ENCODE measurements around the gene VASH2. TPM values are rescaled to one million over a fixed set of nuclear protein-coding genes. Genes with fewer than 3 reads are reported as not detected.

The VASH2 gene
- polyA plus RNA-seq, 4 donors: 20.9 to 28.3 (median 25.8) TPM

DNA sequence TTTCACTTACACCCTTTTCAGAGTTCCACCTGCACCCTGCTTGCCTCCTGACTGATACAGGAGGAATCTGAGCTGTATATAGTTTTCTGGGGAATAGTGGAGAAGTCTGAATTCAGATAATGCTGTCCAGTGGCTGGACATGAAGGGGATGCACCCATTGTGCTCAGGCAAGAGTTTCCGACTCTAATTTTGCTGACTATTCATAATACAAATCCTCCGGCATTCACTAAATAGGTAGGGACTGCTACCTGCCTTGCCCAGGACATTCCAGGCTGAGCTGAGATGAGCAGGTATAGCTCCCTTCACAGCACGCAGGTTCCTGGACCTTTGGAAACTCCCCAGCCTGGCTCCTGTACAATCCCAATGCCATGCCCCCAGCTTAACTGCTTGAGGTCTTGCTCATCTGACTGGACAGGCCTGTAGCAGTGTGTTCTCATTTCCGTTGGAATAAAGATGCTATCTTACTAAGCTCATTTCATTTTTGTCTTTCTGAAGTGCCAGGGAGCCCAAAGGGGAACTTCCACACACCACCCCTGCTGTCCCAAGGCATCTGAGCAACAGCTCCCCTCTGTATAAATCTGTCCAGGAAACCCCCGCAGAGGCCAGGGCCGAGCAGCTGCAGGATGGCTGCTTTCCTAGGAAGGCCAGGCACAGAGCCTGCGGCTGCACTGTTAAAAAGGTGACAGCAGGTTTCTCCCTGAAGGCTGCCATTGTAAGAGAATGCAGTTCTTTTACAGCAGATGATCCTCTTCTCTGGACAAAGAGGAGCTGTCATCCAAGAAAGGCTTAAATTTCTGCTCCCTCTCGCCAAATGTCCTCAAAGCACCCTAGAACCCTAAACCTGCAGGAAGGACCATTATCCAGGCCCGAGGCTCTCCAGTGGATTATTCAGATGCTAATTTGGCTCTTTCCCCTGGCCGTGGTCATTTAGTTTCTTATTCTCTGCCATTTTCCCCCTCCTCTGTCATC lies 21.7 kb upstream of the VASH2 start:
- no peak for DNase-seq (ENCODE audit: low read depth in 4 of 4, low spot score in 3 of 4)

DNA sequence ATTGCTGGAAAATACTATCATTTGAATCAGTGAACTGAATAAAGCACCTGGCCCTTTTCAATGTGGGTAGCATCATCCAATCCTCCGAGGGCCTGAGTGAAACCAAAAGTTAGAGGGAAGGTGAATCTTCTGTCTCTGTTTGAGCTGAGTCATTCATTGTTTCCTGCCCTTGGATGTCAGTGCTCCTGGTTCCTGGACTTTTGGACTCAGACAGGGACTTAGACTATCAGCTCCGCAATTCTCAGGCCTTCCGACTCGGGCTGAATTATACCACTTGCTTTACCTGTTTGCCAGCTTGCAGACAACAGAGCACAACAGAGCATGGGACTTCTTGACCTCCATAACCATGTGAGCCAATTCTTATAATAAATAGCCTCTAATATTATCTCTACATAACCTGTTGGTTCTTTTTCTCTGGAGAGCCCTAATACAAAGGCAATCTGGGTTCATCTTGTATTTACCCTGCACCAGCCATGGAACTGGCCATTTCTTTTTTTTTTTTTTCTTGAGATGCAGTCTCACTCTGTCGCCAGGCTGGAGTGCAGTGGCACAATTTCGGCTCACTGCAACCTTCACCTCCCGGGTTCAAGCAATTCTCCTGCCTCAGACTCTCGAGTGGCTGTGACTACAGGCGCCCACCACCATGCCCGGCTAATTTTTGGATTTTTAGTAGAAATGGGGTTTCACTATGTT lies 19.2 kb upstream of the VASH2 start:
- no peak for DNase-seq (ENCODE audit: low read depth in 4 of 4, low spot score in 3 of 4)

DNA sequence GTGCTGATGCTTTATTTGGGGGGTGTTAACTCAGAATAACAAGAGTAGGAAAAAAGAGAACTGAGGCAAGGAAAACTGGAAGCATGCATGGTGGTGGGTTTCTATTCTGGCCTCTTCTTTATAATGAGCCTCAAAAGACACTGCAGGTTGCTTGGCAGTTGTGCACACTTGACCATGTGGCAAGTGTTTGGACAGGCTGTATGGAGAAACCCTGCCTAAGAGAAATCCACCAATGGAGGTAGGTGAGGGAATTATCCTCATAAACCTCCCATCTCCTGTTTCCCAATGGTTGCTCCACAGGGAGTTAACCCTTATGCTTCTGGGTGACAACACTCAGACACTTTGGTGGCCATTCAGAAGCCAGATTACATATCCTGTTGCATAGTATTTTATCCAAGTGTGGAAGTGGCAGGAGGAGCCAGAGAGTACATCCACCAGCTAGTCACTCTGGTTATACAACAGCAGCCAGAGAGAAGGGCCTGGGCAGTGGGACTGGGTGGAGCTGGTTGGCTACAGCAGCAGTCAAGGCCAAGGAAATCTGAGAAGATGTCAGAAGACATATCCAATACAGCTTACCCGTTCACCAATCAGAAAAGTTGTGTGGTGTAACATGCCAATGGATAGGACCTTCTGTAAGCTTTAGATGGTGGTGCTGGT lies 16.4 kb upstream of the VASH2 start:
- no peak for DNase-seq (ENCODE audit: low read depth in 4 of 4, low spot score in 3 of 4)

DNA sequence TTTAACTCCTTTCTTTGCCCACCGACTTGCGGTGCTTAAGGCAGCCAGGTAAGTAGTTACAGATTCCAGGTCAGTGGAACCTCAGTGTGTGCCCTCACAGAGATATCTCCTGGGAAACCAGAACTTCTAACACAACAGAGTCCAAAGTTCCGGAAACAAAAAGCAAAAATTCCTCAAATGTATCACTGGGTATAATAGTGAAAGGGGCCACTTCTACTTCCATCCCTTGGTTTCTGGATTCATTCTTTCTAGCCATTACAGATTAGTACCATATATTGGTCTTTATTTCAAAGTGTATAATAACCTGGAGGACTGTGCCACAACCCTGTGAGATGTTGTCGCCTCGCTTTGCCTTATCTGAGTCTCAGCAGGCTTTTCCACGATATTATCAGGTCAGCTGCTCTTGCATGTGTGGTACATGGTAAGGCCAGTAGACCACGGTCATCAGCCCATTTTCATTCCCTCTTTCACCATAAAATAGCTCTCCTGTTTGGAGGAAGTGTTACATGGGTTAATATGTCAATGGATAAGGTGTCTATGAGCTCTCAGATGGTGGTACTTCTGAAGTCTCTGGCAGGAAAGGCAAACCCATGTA lies 14.9 kb upstream of the VASH2 start:
- DNase-seq (ENCODE audit: low read depth in 4 of 4, low spot score in 3 of 4): no peak

DNA sequence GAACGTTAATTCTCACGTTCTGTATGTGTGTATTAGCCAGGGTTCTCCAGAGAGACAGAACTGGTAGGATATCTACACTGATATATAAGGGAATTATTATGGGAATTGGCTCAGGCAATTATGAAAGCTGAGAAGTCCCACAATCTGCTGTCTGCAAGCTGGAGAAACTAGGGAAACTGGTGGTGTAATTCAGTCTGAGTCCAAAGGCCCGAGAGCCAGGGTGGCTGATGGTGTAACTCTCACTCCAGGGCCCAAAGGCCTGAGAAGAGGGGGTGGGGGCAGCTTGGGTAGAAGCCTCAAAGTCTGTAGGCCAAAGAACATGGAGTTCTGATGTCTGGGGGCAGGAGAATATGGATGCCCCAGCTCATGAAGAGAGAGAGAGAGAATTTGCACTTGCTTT lies 13.3 kb upstream of the VASH2 start:
- no peak for DNase-seq (ENCODE audit: low read depth in 4 of 4, low spot score in 3 of 4)

DNA sequence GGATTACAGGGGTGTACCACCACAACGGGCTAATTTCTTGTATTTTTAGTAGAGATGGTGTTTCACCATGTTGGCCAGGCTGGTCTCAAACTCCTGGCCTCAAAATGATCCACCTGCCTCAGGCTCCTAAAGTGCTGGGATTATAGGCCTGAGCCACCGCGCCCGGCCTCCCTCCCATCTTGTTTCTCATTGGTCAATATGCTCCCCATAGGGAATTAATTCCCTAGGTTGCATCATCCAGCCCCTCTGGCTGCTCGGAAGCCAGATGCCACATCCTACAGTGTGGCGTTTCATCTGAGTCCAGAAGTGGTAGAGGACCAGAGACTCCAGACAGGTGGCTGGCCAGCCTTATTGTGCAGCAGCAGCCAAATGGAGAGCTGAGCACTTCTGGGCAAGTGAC lies 11.5 kb upstream of the VASH2 start:
- no peak for DNase-seq (ENCODE audit: low read depth in 4 of 4, low spot score in 3 of 4)

DNA sequence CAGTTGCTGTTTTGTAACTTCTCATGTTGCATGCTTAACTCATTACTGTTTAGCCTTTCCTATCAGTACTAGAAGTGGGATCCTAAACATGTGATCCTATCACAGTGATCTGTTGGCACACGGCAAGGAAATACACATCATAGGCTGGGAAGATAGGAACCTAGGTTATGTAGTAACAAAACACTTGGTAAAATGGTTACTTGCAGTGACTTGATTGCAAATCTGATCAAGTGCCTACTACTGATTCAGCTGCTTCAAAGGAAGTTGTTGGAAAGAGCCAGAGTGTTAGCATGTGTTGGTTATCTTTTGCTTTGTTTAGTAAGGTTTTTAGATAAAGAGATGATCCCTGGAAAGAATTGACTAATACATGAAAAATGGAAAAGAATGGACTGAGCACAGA lies 8.9 kb upstream of the VASH2 start:
- DNase-seq (ENCODE audit: low read depth in 4 of 4, low spot score in 3 of 4): no peak

DNA sequence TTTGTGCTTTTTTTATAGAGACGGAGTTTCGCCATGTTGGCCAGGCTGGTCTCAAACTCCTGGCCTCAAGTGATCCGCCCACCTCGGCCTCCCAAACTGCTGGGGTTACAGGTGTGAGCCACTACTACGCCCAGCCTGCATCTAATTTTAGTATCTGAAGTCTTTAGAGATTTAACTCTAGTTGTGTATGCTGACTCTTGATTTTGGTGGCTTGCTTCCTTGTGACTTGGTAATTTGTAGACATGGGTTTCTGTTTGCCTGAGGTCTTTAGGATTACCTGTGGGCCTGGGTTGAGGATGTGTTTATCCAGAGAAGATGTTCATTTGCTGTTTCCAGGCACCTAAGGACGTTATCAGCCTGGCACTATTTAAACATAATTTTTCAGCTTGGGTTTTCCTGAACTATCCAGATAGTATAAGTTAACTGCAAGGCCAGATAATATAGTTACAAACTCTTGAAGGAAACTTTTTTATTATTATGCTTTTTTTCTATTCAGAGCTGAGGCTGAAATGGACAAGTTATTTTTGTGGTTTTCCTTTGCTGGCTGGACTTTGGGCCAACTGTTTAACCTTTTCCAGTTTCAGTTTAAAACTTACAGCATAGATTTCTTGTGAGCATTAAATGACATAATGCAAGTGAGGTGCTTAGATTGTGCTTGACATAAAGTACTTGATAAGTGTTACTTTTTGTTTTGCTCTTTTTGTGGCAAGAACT lies 7.5 kb upstream of the VASH2 start:
- DNase-seq (ENCODE audit: low read depth in 4 of 4, low spot score in 3 of 4): no peak

DNA sequence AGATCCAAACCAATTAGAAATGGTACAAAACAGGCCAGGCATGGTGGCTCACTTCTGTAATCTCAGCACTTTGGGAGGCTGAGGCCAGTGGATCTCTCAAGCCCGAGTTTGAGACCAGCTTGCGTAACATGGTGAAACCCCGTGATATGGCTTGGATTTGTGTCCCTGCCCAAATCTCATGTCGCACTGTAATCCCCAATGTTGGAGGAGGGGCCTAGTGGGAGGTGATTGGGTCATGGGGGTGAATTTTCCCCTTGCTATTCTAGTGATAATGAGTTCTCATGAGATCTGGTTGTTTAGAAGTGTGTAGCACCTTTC lies 7.0 kb upstream of the VASH2 start:
- DNase-seq (ENCODE audit: low read depth in 4 of 4, low spot score in 3 of 4): no peak

DNA sequence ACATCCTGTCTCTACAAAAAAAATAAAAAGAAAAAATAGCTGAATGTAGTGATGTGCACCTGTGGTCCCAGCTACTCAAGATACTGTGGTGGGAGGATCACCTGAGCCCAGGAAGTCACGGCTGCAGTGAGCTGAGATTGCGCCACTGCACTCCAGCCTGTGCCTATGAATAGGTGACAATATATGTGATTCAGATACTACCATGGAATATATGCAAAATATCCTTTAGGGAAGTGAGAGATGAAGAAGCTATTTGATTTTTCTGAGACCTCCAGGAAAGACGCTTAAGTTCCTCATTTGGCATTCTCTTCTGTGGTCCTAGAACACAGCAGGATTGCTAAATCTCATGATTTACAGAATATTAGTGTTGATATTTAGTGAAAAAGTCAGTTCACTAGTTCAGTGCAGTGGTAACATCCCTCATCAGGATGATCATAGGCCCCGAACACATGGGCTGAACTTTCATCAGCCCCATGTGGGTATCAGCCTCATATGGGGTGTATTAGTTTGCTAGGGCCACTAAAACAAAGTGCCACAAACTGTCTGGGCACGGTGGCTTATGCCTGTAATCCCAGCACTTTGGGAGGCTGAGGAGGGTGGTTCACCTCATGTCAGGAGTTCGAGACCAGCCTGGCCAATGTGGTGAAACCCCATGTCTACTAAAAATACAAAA lies 6.0 kb upstream of the VASH2 start:
- DNase-seq (ENCODE audit: low read depth in 4 of 4, low spot score in 3 of 4): no peak

DNA sequence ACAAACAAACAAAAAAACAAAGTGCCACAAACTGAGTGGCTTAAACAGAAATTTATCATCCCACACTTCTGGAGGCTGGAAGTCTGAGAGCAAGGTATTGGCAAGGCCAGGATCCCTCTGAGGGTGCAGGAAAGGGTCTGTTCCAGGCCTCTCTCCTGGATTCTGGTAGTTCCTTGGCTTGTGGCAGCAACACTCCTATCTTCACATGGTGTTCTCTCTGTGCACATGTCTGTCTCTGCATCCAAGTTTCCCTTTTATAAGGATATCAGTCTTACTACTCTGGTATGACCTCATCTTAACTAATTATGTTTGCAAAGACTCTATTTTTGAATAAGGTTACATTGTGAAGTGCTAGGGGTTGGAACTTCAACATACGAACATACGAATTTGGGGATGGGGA lies 5.3 kb upstream of the VASH2 start:
- DNase-seq (ENCODE audit: low read depth in 4 of 4, low spot score in 3 of 4): no peak

DNA sequence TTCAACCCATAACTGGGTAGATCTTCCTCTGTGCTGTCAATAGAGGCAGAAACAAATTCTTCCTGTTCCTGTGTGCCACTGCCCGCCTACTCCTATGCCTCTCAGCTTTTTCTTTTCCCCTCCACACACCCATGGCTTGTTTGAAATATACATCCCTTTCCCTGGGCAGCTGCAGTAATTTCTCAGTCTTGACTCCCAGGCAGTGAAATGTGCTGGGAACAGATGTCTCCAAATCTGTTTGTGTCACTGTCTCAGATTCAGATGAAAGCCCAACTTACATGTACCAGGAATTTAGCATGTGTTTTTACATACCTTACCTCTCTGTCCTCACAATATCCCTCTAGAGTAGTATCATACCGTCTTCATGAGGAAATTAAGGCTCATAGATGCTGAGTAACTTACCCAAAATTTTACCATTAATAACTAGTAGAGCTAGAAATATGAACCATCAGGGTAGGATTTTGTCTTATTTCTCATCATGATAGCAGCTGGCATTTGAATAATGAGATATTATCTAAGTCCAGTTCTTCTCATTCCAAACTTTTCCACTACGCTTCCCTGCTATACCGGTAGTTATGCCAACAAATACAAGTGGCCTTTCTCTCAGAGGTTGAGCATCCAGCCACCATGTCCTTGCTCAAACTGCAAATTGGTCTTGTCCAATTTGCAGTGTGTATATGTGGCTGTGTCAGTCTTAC lies 4.7 kb upstream of the VASH2 start:
- no peak for DNase-seq (ENCODE audit: low read depth in 4 of 4, low spot score in 3 of 4)

DNA sequence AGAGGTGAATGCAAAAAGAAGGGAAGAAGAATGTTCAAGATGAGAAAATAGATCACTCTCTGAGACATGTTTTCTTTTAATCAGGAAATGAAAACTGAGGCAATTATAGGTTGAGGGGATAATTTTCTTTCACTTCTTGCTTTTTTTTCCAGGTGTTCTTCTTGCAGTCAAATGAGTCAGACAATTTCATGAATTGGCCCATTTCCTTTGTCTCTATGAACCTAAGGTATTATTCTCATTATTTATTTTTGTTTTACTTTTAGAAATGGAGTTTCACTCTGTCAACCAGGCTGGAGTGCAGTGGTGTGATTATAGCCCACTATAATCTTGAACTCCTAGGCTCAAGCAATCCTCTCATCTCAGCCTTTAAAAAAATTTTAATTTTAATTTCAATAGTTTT lies 3.5 kb upstream of the VASH2 start:
- DNase-seq (ENCODE audit: low read depth in 4 of 4, low spot score in 3 of 4): no peak

DNA sequence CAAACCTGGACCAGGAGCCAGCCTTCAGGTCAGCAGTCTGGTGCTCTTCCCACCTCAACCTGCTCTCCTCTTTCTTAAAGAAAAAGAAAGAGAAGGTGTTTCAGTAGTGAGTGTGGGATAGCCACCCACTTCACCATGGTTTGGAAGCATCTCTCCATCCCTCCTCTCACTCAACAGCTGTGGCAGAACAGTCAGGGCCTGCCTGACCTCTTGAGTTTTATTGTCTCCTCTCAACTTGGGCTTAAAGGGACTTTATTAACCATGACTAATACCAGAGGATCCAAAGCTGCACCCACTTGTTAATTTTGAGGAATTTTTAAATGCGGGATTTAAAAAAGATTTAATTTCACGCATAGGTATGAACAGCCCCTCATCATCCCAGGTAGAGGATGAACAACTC lies 570 bp upstream of the VASH2 start:
- no peak for DNase-seq (ENCODE audit: low read depth in 4 of 4, low spot score in 3 of 4)

DNA sequence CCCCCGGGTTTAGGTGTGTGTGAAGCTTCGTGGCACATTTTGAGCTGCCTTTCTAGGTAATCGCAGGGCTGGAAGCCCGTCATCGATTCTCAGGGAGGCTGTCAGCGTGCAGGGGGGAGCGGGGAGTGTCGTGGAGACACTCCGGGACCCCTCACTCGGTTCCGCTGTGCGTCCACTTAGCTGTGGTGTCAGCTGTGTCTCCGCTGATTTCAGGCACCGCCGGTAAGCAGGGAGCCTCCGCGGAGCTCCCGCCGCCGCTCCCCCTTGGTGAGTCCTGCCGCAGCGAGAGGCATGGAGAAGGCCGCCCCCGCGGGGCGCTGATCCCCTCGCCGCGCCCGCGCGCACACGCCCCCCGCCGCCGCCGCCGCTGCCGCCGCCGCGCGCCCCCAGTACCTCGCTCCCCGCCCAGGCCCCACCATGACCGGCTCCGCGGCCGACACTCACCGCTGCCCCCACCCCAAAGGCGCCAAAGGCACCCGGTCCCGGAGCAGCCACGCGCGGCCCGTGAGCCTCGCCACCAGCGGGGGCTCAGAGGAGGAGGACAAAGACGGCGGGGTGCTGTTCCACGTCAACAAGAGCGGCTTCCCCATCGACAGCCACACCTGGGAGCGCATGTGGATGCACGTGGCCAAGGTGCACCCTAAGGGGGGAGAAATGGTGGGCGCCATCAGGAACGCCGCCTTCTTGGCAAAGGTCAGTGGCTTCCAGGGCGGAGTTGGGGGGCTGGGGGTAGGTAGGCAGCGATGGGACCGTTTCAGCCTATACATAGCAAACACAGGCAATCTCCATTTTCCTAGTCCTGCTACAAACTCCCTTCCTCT lies 995 bp downstream of the VASH2 start:
- no peak for DNase-seq (ENCODE audit: low read depth in 4 of 4, low spot score in 3 of 4)

DNA sequence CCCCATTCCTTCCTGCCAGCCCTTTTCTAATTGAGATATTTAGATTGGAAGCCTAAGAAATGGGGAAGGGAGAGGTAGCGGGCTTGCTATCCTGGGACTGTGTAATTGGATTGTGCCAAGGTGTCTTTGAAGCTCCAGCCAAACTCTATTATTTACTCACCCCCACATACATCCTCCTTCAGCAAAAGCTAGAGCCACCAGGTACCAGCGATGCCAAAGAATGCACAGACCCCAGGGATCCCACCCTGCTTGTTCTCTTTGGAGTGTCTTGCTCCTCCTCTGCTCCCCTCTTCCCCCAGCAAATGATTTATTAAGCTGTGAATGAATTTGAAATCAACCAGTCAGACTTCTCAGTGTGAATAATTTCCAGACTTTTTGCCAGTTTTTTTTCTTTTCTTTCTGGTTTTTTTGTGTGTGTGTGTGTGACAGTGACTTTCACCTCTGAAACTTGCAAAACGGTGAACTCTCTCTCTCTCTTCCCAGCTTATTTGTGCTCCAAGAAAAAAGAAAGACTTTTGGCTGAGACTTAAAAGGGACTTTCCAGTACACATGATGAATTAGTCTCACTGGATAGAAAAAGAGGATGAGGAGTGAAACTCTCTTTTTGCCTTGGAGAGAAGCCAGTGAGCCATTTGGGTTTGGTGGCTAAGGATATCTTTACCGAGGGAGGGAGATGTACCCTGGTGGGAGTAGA lies 1.8 kb downstream of the VASH2 start:
- no peak for DNase-seq (ENCODE audit: low read depth in 4 of 4, low spot score in 3 of 4)

DNA sequence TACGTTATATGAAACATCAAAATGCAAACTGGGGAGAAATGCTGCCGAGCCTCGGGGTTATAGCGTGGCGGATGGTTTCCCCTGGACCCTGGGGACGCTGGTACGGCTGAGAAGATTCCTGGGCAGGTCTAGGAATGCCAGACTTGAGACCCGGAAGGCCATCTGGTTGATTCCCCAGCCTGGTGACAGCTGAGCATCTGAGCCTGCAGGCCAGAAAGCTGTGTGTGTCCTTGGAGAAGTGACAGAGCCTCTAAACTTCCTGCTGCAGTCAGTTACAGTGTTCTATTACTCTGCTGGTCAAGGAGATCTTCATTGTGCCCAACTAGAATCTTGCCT lies 2.3 kb downstream of the VASH2 start:
- DNase-seq (ENCODE audit: low read depth in 4 of 4, low spot score in 3 of 4): no peak

DNA sequence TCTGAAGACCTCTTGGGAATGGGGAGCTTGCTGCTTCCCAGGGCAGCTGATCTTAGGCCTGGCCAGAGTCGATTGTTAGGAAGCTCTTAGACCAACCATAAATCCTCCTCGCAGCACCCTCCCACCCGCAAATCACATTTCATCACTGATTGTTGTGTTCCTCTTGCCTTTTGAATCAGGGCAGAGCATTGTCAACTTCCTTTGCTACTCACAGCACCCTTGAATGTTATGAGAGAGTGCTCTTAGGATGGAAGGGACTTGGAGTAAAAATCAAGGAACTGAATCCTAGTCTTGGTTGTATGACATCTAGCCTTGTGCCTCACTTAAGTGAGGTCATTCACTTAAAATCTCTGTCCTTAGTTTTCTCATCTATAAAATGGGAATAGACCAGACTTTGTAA lies 3.0 kb downstream of the VASH2 start:
- DNase-seq (ENCODE audit: low read depth in 4 of 4, low spot score in 3 of 4): no peak

Measured in right renal pelvis (tissue), 4 donors.